H1 (cell line): ENCODE measurements around the gene XPO1. TPM values are rescaled to one million over a fixed set of nuclear protein-coding genes. Genes with fewer than 3 reads are reported as not detected.

Experiments used
- CTCF ChIA-PET: fragments of 300-600 bp; sonication (Branson Sonifier 250); formaldehyde crosslinking; loops from one replicate; lab custom pipeline; 2021; ENCODE audit not compliant: partially characterized antibody; lab: Charles Lee
- POLR2A ChIA-PET: fragments of 300-600 bp; sonication (Branson Sonifier 250); formaldehyde crosslinking; loops from one replicate; lab custom pipeline; 2021; ENCODE audit warnings: inconsistent platforms; ENCODE audit not compliant: partially characterized antibody; lab: Charles Lee
- DNase-seq, 2 experiments: peaks; one replicate each; pipeline versions ENCODE4 v3.0.0 to v3.0.0-alpha.2; 2010 to 2022; ENCODE audit warnings: low spot score in 2 of 2, low read depth in 1 of 2, mixed read lengths in 1 of 2
- FAIRE-seq: peaks from 2 replicates; lab custom pipeline; 2011; peaks lifted over from hg19 to GRCh38; lab: Jason Lieb, UNC
- H2AFZ ChIP-seq: 2 replicates; pipeline ENCODE4 v1.8.1; 2012; ENCODE audit warnings: low read length, inconsistent platforms
- H2AK5ac ChIP-seq: 2 replicates; pipeline ENCODE4 v1.6.1; 2013; ENCODE audit warnings: low read depth, low read length
- H2BK120ac ChIP-seq: replicated peaks from 2 replicates; pipeline ENCODE3; 2013; ENCODE audit warnings: low read depth, low read length, inconsistent platforms
- H2BK12ac ChIP-seq: 2 replicates; pipeline ENCODE4 v1.6.1; 2013; ENCODE audit warnings: low read depth, low read length
- H2BK15ac ChIP-seq: 2 replicates; pipeline ENCODE4 v1.6.1; 2013; ENCODE audit warnings: low read length
- H2BK20ac ChIP-seq: 2 replicates; pipeline ENCODE4 v1.6.1; 2013; ENCODE audit warnings: low read length
- H2BK5ac ChIP-seq: 2 replicates; pipeline ENCODE4 v1.6.1; 2013; ENCODE audit warnings: low read depth, low read length
- H3K14ac ChIP-seq: 2 replicates; pipeline ENCODE4 v1.6.1; 2013; ENCODE audit warnings: inconsistent platforms; ENCODE audit not compliant: insufficient read length
- H3K18ac ChIP-seq: 2 replicates; pipeline ENCODE4 v1.6.1; 2013; ENCODE audit warnings: low read length; ENCODE audit errors: extremely low read depth
- H3K23ac ChIP-seq: 2 replicates; pipeline ENCODE4 v1.6.1; 2013; ENCODE audit warnings: inconsistent platforms; ENCODE audit not compliant: insufficient read length
- H3K23me2 ChIP-seq: 2 replicates; pipeline ENCODE4 v1.6.1; 2013; ENCODE audit warnings: low read depth, low read length
- H3K27ac ChIP-seq: 2 replicates; pipeline ENCODE4 v1.6.1; 2011; ENCODE audit warnings: low read depth, low read length, inconsistent platforms
- H3K27me3 ChIP-seq, 4 experiments: replicated peaks in 1 of 4; 1 replicate in 1 of 4; 2 replicates in 3 of 4; pipeline versions ENCODE4 v1.6.1 to v1.8.1; 2011 to 2013; ENCODE audit warnings: low read length in 3 of 4, mild to moderate bottlenecking in 3 of 4, inconsistent platforms in 2 of 4, mixed read lengths in 2 of 4, moderate library complexity in 1 of 4; ENCODE audit not compliant: control insufficient read depth in 3 of 4, insufficient read depth in 3 of 4; ENCODE audit errors: extremely low read depth in 1 of 4
- H3K36me3 ChIP-seq, 4 experiments: 2 replicates each; pipeline versions ENCODE4 v1.6.1 to v1.8.1; 2011 to 2013; ENCODE audit warnings: mild to moderate bottlenecking in 4 of 4, low read length in 3 of 4, moderate library complexity in 2 of 4, control low read depth in 1 of 4, inconsistent platforms in 1 of 4; ENCODE audit not compliant: insufficient read depth in 4 of 4, control insufficient read depth in 2 of 4
- H3K4ac ChIP-seq: replicated peaks from 2 replicates; pipeline ENCODE3; 2013; ENCODE audit warnings: low read length, low read depth, mixed read lengths, inconsistent platforms; ENCODE audit not compliant: insufficient read length
- H3K4me1 ChIP-seq, 4 experiments: replicated peaks in 1 of 4; 1 replicate in 1 of 4; 2 replicates in 3 of 4; pipeline versions ENCODE4 v1.6.1 to v1.8.1; 2011 to 2013; ENCODE audit warnings: low read length in 3 of 4, inconsistent platforms in 2 of 4, mixed read lengths in 1 of 4; ENCODE audit not compliant: insufficient read depth in 4 of 4, control insufficient read depth in 3 of 4
- H3K4me2 ChIP-seq, 2 experiments: 2 replicates each; pipeline versions ENCODE4 v1.6.1 to v1.8.1; 2011 to 2013; ENCODE audit warnings: low read depth in 2 of 2, low read length in 2 of 2, control low read depth in 1 of 2, inconsistent platforms in 1 of 2, mild to moderate bottlenecking in 1 of 2; ENCODE audit not compliant: insufficient read depth in 1 of 2
- H3K4me3 ChIP-seq, 4 experiments: fragments of 200-600, 300-600 bp in 1 of 4; sonication (generic), shearing (Covaris generic), sonication (Bioruptor Twin) in 1 of 4; 2 replicates each; pipeline versions ENCODE4 v1.5.1 to v1.8.1; 2011 to 2016; ENCODE audit warnings: low read length in 4 of 4, low read depth in 3 of 4, control low read depth in 2 of 4, inconsistent platforms in 2 of 4, mild to moderate bottlenecking in 2 of 4, mixed read lengths in 1 of 4, moderate library complexity in 1 of 4; ENCODE audit not compliant: insufficient read depth in 2 of 4; ENCODE audit errors: extremely low read depth in 1 of 4
- H3K56ac ChIP-seq: replicated peaks from 2 replicates; pipeline ENCODE3; 2013; ENCODE audit warnings: low read depth, mild to moderate bottlenecking, mixed read lengths, low read length, inconsistent platforms; ENCODE audit not compliant: insufficient read length
- H3K79me1 ChIP-seq: 2 replicates; pipeline ENCODE4 v1.6.1; 2013; ENCODE audit warnings: low read depth, low read length, control low read depth
- H3K79me2 ChIP-seq, 2 experiments: 2 replicates each; pipeline versions ENCODE4 v1.6.1 to v1.8.1; 2012 to 2013; ENCODE audit warnings: low read length in 2 of 2, mild to moderate bottlenecking in 2 of 2, inconsistent platforms in 1 of 2; ENCODE audit not compliant: insufficient read depth in 2 of 2, control insufficient read depth in 1 of 2
- H3K9ac ChIP-seq, 4 experiments: replicated peaks in 1 of 4; 1 replicate in 1 of 4; 2 replicates in 3 of 4; pipeline versions ENCODE4 v1.6.1 to v1.8.1; 2011 to 2013; ENCODE audit warnings: low read depth in 3 of 4, low read length in 3 of 4, control low read depth in 2 of 4, mild to moderate bottlenecking in 2 of 4, moderate library complexity in 2 of 4, inconsistent platforms in 1 of 4; ENCODE audit errors: extremely low read depth in 1 of 4
- H3K9me3 ChIP-seq, 2 experiments: 2 replicates each; pipeline versions ENCODE4 v1.6.1 to v1.8.1; 2012 to 2013; ENCODE audit warnings: mild to moderate bottlenecking in 2 of 2, moderate library complexity in 2 of 2, control low read depth in 1 of 2, inconsistent platforms in 1 of 2, low read depth in 1 of 2, low read length in 1 of 2, mixed read lengths in 1 of 2; ENCODE audit not compliant: insufficient read depth in 2 of 2
- H4K20me1 ChIP-seq, 2 experiments: replicated peaks in 1 of 2; 2 replicates each; pipeline versions ENCODE3 to v1.8.1; 2011 to 2013; ENCODE audit warnings: inconsistent platforms in 2 of 2, low read length in 2 of 2, mild to moderate bottlenecking in 1 of 2; ENCODE audit not compliant: insufficient read depth in 2 of 2, control insufficient read depth in 1 of 2
- H4K5ac ChIP-seq: 2 replicates; pipeline ENCODE4 v1.6.1; 2013; ENCODE audit warnings: low read length, low read depth, mixed read lengths, inconsistent platforms; ENCODE audit not compliant: insufficient read length
- H4K8ac ChIP-seq: 2 replicates; pipeline ENCODE4 v1.8.0; 2013; ENCODE audit warnings: mild to moderate bottlenecking, moderate library complexity, low read length, inconsistent platforms; ENCODE audit not compliant: insufficient read depth; ENCODE audit errors: extremely low read depth
- H4K91ac ChIP-seq: replicated peaks from 2 replicates; pipeline ENCODE3; 2013; ENCODE audit warnings: low read length, mixed read lengths, inconsistent platforms; ENCODE audit not compliant: insufficient read length
- ASH2L ChIP-seq: fragments of 200-600, 300-600 bp; sonication (generic); IDR thresholded peaks from one replicate; pipeline ENCODE4 v1.7.1; 2017; ENCODE audit warnings: low read length
- ATF2 ChIP-seq: IDR thresholded peaks from 2 replicates; pipeline ENCODE4 v1.6.1; 2012; ENCODE audit warnings: low read length, inconsistent platforms
- BCL11A ChIP-seq, 2 experiments: IDR thresholded peaks; one replicate each; pipeline ENCODE4 v1.6.1; 2011; ENCODE audit warnings: low read depth in 2 of 2, low read length in 2 of 2, mild to moderate bottlenecking in 2 of 2
- CBX8 ChIP-seq: fragments of 300-800, 300-1000 bp; sonication (generic); IDR thresholded peaks from 2 replicates; pipeline ENCODE4 v1.7.1; 2016; ENCODE audit warnings: low read depth, low read length, borderline replicate concordance
- CHD1 ChIP-seq: IDR thresholded peaks from 2 replicates; pipeline ENCODE4 v1.6.1; 2012; ENCODE audit warnings: low read depth, low read length, improper control_type of control experiment
- HDAC2 ChIP-seq, 2 experiments: fragments of 300-600 bp in 1 of 2; sonication (generic) in 1 of 2; IDR thresholded peaks; 2 replicates each; pipeline ENCODE4 v1.6.1; 2011 to 2012; ENCODE audit warnings: low read depth in 2 of 2, low read length in 2 of 2, mild to moderate bottlenecking in 2 of 2, moderate library complexity in 2 of 2, borderline replicate concordance in 1 of 2, inconsistent platforms in 1 of 2
- JUND ChIP-seq: IDR thresholded peaks from 2 replicates; pipeline ENCODE4 v1.6.1; 2011; ENCODE audit warnings: mild to moderate bottlenecking, improper control_type of control experiment, low read length
- NANOG ChIP-seq: IDR thresholded peaks from 2 replicates; pipeline ENCODE4 v1.6.1; 2011; ENCODE audit warnings: low read length, low read depth, mild to moderate bottlenecking, inconsistent platforms; ENCODE audit not compliant: insufficient read depth, poor library complexity, severe bottlenecking
- NRF1 ChIP-seq: IDR thresholded peaks from 2 replicates; pipeline ENCODE4 v1.6.1; 2011; ENCODE audit warnings: mild to moderate bottlenecking, low read depth, low read length, improper control_type of control experiment
- POU5F1 ChIP-seq: IDR thresholded peaks from 2 replicates; pipeline ENCODE4 v1.6.1; 2011; ENCODE audit warnings: low read depth, mild to moderate bottlenecking, low read length, moderate library complexity
- RAD21 ChIP-seq, 2 experiments: IDR thresholded peaks in 1 of 2; conservative IDR thresholded peaks in 1 of 2; 2 replicates each; pipeline ENCODE4 v1.6.1; 2011; ENCODE audit warnings: low read depth in 2 of 2, low read length in 2 of 2, improper control_type of control experiment in 1 of 2, inconsistent platforms in 1 of 2, mild to moderate bottlenecking in 1 of 2, moderate library complexity in 1 of 2
- SP1 ChIP-seq: IDR thresholded peaks from 2 replicates; pipeline ENCODE4 v1.6.1; 2011; ENCODE audit warnings: low read depth, low read length
- WGBS, 2 experiments: shearing (Covaris generic) in 1 of 2; methylation state at CpG; one replicate each; pipeline versions ENCODE4 v1.1.6 to v1.1.7; 2013 to 2015; ENCODE audit warnings: low lambda C conversion rate in 2 of 2, mixed read lengths in 2 of 2, inconsistent platforms in 1 of 2, low coverage in 1 of 2, missing lambda C conversion rate in 1 of 2; ENCODE audit not compliant: insufficient replicate concordance in 2 of 2, insufficient coverage in 1 of 2, insufficient read length in 1 of 2; ENCODE audit errors: extremely low coverage in 1 of 2, missing lambda C conversion rate in 1 of 2; 5-methylcytosine and 5-hydroxymethylcytosine counted together
- polyA plus RNA-seq, 7 experiments: library from polyadenylated mRNA; depleted of rRNA in 3 of 7; stranded (reverse) in 5 of 7; unstranded in 2 of 7; fragments of >200 nt in 5 of 7; fragments of 200-250 nt in 2 of 7; gene quantifications; 1 replicate in 5 of 7; 2 replicates in 1 of 7; 4 replicates in 1 of 7; pipeline versions ENCODE4 v1.2.1 to v1.2.3, GENCODE V29; 2011 to 2013; ENCODE audit warnings: missing spikeins in 2 of 7, mixed read lengths in 2 of 7
- total RNA-seq: library from RNA; stranded (reverse); fragmentation: NEBNext Ultra II Directional; extraction: Animal tissue kit (Norgen Biotek cat#: 25700); gene quantifications from 2 replicates; pipeline ENCODE4 v1.2.1, GENCODE V29; 2021

XPO1 gene
- total and polyA plus RNA-seq, 2 of the 8 experiments (the other 6 are each of a cell fraction or from before 2014, with no cell fraction given), result 110 to 296 TPM

DNA sequence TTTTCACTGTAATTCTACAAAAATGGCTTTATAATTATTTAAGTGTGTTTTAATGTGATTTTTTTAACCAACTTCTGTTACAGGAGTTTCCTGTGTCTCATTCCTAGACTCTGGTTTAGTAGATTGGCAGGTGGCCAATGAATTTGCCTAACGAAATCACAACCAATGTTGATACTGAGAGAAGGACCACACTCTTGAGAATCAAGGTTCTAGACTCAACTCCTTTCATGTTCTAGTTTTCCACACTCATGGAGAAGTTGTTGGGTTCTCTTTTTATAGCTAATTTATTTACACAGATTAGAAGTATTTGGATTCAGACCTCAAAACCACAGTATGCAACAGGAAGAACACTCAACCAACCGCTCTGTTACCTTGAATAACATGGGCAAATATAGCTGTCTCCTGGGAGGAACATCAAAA, 44.6 kb downstream of the XPO1 start:
- Histone ChIP-seq H3K27ac (no peak overlapping the region), H3K14ac (no peak overlapping the region), H3K4me1 (no peaks in the 10 kb centered on the region), H3K4ac (no peak overlapping the region), H2AFZ (no peak overlapping the region), H2BK15ac (no peak overlapping the region), H2AK5ac (no peak overlapping the region), H3K9me3 (no peaks in the 10 kb centered on the region), H3K36me3 (peaks cover 47 to 100% (median 83%) of the 10 kb centered on the region in 4 experiments), H2BK120ac (no peak overlapping the region), H3K56ac (no peak overlapping the region), H3K79me1 (no peaks in the 10 kb centered on the region), H3K9ac (no peak overlapping the region), H2BK5ac (no peak overlapping the region), H3K23me2 (no peaks in the 10 kb centered on the region), H4K91ac (no peak overlapping the region), H3K27me3 (no peaks in the 10 kb centered on the region), H2BK12ac (no peak overlapping the region), H4K5ac (no peak overlapping the region), H3K79me2 (peaks cover 0 to 34% of the 10 kb centered on the region in 2 experiments; a peak in 2 of 4 replicates), H3K4me2 (no peak overlapping the region), H4K8ac (no peak overlapping the region), H4K20me1 (peaks cover 2 to 5% of the 10 kb centered on the region in 2 experiments), H3K4me3 (no peak overlapping the region), H3K18ac (no peak overlapping the region), H3K23ac (no peak overlapping the region), H2BK20ac (no peak overlapping the region)
- POLR2A ChIA-PET, result interaction anchor here (0.5 to 1.4 kb wide), 2 partner anchors 16 to 377 kb away, joined by 3 to 7 read pairs; no protein-coding TSS in a partner anchor
- WGBS, 2 experiments, result 91% methylated on average over 2 of the region's 2 CpGs; no CpG with 5 or more reads in 1 of the 2 experiments
- no peak for TF ChIP-seq NANOG
- no peak for TF ChIP-seq RAD21 (IDR thresholded peaks at IDR 0.05 in 1 of 2, conservative IDR thresholded peaks at IDR 0.05 in 1 of 2; ENCODE audit: low read depth in 2 of 2, low read length in 2 of 2)
- TF ChIP-seq HDAC2 (IDR thresholded peaks at IDR 0.05; ENCODE audit: borderline replicate concordance in 1 of 2, low read depth in 2 of 2, low read length in 2 of 2), result no peak
- no peak for TF ChIP-seq JUND
- no peak for TF ChIP-seq ATF2
- TF ChIP-seq CBX8, result no peak
- TF ChIP-seq NRF1, result no peak
- no peak for TF ChIP-seq ASH2L
- TF ChIP-seq CHD1, result no peak
- TF ChIP-seq POU5F1, result no peak
- TF ChIP-seq SP1, result no peak
- TF ChIP-seq BCL11A (IDR thresholded peaks at IDR 0.05; ENCODE audit: low read depth in 2 of 2, low read length in 2 of 2), result no peak
- DNase-seq (no peak), FAIRE-seq (no peak)
- CTCF ChIA-PET, result no interaction called here
